NCI-H2029 treated with DMSO at 0.1 percent for 48 hours (cell line): ENCODE measurements around the gene UBE2QL1.

Experiments
- DNase-seq: peaks from one replicate; lab custom pipeline; 2025; lab: John Stamatoyannopoulos, UW

UBE2QL1 gene

DNA sequence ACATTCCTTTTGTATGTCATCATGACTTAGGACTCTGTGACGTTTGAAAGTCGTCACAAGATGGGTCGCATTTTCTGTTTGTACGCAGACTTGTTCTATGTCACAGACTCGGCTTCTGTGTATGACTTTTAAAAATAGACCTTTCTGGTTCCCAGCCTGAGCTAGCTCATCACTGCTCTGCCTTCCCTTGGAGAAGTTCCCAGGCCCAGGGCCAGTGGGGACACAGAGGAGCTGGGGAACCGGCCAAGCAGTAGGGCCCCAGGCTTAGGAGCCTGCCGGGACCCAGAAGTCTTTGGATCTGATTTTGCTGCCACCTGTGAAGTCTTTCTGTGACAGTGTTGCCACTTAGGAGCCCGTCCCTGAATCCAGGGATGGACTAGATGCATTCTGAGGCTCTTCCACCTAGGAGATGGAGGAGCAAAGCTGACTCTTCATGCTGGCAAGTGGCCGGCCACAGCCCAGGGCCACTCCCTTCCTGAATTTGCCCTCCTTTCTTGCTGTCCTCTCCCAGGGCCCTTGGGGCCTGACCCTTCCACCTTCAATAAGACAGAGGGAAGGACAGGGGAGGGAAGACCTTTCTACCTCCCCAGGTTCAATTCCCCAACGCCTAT lies 18.1 kb upstream of the UBE2QL1 start:
- DNase-seq: no peak

- no peak for DNase-seq
Observed at GRCh38 chr5:6431214-6432195, 17.2 kb upstream of the UBE2QL1 start.

DNA sequence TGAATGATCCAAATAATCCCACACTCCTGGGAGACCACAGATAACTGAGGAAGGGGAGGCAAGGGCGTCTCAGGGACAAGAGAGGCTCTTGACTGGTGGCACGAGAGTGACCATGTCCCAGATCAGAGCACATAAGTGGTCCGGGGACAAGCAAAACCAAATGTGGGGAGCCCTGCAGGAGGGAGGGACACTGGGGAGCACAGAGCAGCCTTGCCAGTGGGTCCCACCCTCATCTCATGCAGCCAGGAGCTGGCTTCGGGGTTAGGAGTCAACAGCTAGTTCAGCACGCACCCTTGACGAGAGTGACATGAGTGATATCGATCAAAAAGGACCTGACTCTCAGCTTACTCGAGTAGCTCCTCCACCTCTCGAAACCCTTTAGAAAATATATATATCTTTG lies 16.5 kb upstream of the UBE2QL1 start:
- DNase-seq: no peak

DNA sequence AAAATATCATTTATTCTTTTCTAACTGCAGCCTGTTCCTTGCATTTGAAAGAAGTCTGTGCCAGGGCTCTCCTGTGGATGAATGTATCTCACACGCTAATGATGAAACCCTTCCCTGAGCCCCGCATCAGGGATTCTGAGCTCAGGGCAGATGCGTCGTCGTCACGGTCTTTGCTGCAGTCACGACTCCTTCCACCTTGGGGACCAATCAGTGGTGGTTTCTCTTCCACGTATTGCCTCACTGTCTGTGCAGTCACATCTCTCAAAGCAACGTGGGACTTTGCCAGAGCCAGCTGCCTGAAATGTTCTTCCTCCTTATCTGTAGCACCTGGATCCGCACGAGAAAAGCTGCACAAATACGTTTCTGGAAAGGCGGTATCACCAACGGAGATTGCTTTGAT lies 13.9 kb upstream of the UBE2QL1 start:
- DNase-seq: no peak

- no peak for DNase-seq
Observed at GRCh38 chr5:6435356-6435755, 13.3 kb upstream of the UBE2QL1 start.

DNA sequence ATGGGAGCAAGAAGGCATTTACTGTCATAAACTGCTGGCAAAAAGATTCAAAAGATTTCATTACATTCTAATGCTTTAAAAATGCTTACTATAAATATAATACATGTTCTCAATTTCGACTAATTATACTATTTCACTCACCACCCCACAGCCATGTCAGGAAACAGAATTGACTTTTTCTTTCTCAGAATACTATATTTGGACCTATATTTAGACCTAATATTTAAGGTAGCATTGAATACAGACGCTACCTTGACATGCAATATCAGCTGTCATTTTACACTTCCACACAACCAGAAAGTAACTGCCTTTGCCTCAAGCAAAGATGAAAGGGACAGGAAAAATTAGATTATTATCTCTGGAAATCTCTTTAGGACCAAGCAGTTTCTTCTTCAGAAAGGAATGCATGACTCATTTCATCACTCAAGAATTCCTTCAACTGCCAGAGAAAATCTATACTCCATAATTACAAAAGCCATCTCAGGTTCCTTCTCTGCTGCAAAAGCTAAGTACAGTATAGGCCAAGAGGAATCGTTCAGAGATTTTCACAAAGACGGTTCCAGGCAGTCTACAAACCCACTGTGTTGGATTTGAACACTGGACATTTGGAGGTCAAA lies 11.8 kb upstream of the UBE2QL1 start:
- DNase-seq: no peak

DNA sequence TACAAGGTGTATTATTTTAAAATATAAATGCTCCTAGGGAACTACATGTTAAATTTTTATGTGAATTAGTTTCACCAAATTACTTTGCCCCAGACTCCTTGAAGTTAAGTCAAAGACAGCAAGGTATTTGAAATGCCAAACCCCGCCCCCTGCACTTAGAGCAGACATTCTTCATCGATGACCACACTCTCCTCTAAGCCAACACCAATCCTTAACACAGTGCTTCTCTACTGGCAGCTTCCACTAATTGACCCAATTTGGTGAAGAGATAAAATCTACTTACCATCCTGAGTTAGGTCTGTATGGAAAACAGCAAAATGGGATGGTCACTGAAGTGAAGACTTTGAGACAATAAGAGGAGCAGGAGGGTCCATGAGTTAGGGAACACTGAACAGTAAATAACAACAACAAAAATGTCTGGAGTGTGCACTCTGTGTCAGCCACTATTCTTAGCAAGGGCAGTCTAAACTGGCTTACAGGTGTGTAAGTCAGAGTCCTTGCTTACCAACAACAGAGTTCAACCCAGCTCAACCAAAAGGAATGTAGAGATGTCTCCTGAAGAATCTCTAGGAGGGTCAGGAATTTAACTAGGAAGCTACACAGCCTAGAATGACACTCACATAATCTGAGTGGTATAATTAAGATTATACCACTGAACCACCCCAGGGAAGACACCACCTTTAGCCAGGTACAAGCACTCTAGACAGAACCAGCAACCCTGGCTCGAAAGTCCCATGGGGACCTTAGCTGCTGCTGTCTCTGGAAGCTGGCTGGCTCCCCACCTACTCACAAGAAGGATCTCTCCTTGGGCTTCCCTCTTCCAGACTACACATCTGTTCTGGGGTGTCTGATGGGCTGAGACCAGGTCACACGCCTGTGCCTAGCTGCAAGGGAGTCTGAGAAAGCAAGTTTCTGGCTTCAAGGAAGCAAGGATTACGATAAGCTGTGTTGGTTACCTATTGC lies 8.8 kb upstream of the UBE2QL1 start:
- DNase-seq: no peak

DNA sequence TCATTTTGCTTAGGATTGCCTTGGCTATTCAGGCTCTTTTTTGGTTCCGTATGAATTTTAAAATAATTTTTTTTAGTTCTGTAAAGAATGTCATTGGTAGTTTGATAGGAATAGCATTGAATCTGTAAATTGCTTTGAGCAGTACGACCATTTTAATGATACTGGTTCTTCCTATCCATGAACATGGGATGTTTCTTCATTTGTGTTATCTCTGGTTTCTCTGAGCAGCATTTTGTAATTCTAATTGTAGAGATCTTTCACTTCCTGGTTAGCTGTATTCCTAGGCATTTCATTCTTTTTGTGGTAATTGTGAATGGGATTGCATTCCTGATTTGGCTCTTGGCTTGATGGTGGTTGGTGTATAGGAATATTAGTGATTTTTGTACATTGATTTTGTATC lies 6.3 kb upstream of the UBE2QL1 start:
- DNase-seq: no peak

GRCh38 chr5:6443326-6443725 lies 5.3 kb upstream of the UBE2QL1 start:
- DNase-seq: no peak

GRCh38 chr5:6446042-6446441 lies 2.6 kb upstream of the UBE2QL1 start:
- DNase-seq: no peak

- DNase-seq: no peak
Observed at GRCh38 chr5:6446626-6447309, 1.9 kb upstream of the UBE2QL1 start.

DNA sequence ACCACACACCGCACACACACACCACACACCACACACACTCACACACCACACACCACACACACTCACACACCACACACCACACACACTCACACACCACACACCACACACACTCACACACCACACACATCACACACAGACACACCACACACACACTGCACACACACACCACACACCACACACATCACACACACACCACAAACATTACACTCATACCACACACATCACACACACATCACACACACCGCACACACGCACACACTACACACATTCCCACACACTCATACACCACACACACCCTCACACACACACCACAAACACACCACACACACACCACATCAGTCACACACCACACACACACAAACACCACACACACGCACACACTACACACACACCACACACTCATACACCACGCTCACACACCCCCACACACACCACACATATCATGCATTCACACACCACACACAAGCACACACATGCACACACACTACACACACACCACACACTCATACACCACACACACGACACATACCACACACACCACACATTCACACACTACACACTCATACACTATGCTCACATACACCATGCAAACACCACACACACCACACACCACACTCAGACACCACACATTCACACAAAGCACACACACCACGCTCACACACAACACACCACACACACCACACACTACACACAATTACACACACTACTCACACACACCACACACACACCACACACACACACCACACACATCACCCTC lies 1.1 kb upstream of the UBE2QL1 start:
- DNase-seq: no peak

- no peak for DNase-seq
Observed at GRCh38 chr5:6448141-6448491, 543 bp upstream of the UBE2QL1 start.

- DNase-seq: peak; percentile 10
Observed at GRCh38 chr5:6449465-6450158, 953 bp downstream of the UBE2QL1 start.

- no peak for DNase-seq
Observed at GRCh38 chr5:6450319-6450833, 1.7 kb downstream of the UBE2QL1 start.

DNA sequence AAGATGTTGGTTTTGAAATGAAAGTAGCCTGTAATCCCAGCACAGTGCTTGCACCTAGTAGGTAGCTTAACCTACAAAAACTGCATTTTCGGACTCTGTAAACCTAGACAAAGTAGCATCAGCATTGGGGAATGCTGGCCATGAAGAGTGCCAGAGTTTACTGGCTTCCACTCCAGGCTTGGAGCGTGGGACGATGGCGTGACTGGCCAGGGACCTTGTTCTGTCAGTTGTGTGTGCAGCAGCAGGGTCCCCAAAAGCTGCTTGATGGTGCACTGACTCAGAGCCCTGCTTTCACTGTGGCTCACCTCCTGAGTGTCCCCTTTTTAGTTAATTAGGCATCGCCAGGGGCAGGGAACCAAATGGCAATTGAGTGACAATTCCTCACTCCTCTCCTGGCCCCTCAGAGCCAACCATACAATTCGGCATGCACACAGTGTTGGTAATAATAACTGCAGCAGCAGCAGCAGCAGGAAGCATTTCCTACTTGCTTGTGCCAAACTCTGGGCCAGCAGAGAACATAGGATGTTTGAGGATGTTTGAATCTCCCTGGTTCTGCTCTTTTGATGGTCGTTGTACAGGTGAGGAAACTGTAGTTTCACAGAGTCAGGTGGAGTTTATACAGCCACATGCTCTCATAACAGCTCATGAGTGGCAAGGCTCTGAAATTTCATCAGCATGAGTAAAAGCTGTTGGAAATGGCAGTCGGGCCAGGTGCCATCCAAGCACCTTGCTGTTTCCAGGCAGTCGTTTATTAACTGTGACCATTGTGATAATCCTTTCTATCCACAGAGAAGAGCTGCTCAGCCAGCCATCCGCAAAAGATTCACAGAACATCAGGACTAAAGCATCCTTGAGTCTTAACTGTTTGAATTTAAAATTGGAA lies 4.2 kb downstream of the UBE2QL1 start:
- no peak for DNase-seq

- DNase-seq: no peak
Observed at GRCh38 chr5:6453937-6454560, 5.4 kb downstream of the UBE2QL1 start.

GRCh38 chr5:6454628-6455053 lies 6.0 kb downstream of the UBE2QL1 start:
- DNase-seq: no peak
